Endothelial cell (in vitro differentiated cells): Measurements from ENCODE around the gene OR2AE1. TPM values are rescaled to one million over a fixed set of nuclear protein-coding genes. Genes with fewer than 3 reads are reported as not detected.
"Not testable (repeated sequence)": the region's sequence is repeated elsewhere in the genome, so short reads cannot be mapped to it uniquely, and the experiment has no call there.

ENCODE experiments used
- DNase-seq: peaks from one replicate; pipeline ENCODE4 v3.0.0; 2021; ENCODE audit warnings: low spot score
- H3K27ac Mint-ChIP-seq: one replicate; pipeline ENCODE4 v1.8.0; 2021; ENCODE audit warnings: mixed read lengths, inconsistent platforms; ENCODE audit not compliant: unreplicated experiment
- H3K27me3 Mint-ChIP-seq: one replicate; pipeline ENCODE4 v1.8.0; 2021; ENCODE audit warnings: mild to moderate bottlenecking, moderate library complexity, mixed read lengths, inconsistent platforms; ENCODE audit not compliant: unreplicated experiment
- H3K36me3 Mint-ChIP-seq: one replicate; pipeline ENCODE4 v1.8.0; 2021; ENCODE audit warnings: mild to moderate bottlenecking, low read depth, mixed read lengths, inconsistent platforms; ENCODE audit not compliant: unreplicated experiment
- H3K4me1 Mint-ChIP-seq: one replicate; pipeline ENCODE4 v1.8.0; 2021; ENCODE audit warnings: mild to moderate bottlenecking, mixed read lengths, inconsistent platforms; ENCODE audit not compliant: unreplicated experiment
- H3K4me3 Mint-ChIP-seq: one replicate; pipeline ENCODE4 v1.8.0; 2021; ENCODE audit warnings: mild to moderate bottlenecking, mixed read lengths, inconsistent platforms; ENCODE audit not compliant: unreplicated experiment
- H3K9me3 Mint-ChIP-seq: one replicate; pipeline ENCODE4 v1.8.0; 2021; ENCODE audit warnings: mixed read lengths, inconsistent platforms; ENCODE audit not compliant: unreplicated experiment
- total RNA-seq: library from RNA; stranded (reverse); fragmentation: NEBNext Ultra II Directional; extraction: Animal tissue kit (Norgen Biotek cat#: 25700); gene quantifications from one replicate; pipeline ENCODE4 v1.2.1, GENCODE V29; 2021; ENCODE audit not compliant: unreplicated experiment
- TF ChIP-seq, protein P1 (sequence below): fragments of 200-600 bp; sonication (generic); IDR thresholded peaks from one replicate; pipeline ENCODE4 v1.5.0; 2021; ENCODE audit warnings: antibody characterized with exemption; ENCODE audit not compliant: unreplicated experiment

Gene OR2AE1
- total RNA-seq, 1 donor from 2014 or later = not detected

DNA sequence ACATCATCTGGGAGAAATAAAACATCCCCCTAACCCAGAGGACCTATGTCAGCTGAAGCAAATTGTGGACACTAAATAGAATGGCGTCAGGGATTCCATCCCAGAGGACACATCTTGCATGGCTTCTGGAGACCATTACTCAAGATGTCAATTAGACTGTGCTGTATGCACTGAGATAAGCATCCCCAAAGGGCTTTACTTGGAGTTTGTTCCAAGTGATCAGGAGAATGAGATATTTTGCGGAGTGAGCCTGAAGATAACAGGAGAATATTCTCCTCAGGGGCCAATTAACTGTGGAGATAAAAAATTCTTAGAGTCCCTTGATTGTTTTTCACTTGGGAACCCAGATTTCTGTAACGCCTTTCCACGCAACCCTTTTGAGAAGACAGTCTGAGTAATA, 4.5 kb upstream of the OR2AE1 start:
- no peak for DNase-seq
- H3K9me3 Mint-ChIP-seq = no peaks in the 10 kb centered on the region
- TF ChIP-seq, protein P1, sequence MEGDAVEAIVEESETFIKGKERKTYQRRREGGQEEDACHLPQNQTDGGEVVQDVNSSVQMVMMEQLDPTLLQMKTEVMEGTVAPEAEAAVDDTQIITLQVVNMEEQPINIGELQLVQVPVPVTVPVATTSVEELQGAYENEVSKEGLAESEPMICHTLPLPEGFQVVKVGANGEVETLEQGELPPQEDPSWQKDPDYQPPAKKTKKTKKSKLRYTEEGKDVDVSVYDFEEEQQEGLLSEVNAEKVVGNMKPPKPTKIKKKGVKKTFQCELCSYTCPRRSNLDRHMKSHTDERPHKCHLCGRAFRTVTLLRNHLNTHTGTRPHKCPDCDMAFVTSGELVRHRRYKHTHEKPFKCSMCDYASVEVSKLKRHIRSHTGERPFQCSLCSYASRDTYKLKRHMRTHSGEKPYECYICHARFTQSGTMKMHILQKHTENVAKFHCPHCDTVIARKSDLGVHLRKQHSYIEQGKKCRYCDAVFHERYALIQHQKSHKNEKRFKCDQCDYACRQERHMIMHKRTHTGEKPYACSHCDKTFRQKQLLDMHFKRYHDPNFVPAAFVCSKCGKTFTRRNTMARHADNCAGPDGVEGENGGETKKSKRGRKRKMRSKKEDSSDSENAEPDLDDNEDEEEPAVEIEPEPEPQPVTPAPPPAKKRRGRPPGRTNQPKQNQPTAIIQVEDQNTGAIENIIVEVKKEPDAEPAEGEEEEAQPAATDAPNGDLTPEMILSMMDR = no peak
- no peak overlapping the region for H3K4me3 Mint-ChIP-seq
- H3K36me3 Mint-ChIP-seq = peaks cover 5% of the 10 kb centered on the region
- H3K27ac Mint-ChIP-seq = no peak overlapping the region
- H3K4me1 Mint-ChIP-seq = no peaks in the 10 kb centered on the region
- no peaks in the 10 kb centered on the region for H3K27me3 Mint-ChIP-seq

DNA sequence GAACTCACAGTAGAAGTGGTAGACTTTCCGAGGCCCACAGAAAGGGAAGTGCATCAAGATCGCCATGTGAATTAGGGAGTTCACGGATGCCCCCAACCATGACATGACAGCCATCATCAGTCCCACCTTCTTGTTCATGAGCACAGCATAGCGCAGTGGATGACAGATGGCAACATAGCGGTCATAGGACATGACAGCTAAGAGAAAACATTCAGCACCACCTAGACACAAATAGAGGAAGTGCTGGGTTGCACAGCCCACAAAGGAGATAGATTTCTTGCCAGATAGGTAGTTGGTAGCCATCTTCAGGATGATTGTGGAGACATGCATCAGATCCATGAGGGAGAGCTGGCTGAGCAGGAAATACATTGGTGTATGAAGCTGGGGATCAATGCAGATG, 342 bp downstream of the OR2AE1 start:
- DNase-seq = no peak
- Mint-ChIP-seq H3K9me3 (no peaks in the 10 kb centered on the region), H3K36me3 (no peaks in the 10 kb centered on the region), H3K4me1 (no peaks in the 10 kb centered on the region), H3K4me3 (no peak overlapping the region), H3K27ac (no peak overlapping the region), H3K27me3 (no peaks in the 10 kb centered on the region)
- TF ChIP-seq, protein P1 = no peak

DNA sequence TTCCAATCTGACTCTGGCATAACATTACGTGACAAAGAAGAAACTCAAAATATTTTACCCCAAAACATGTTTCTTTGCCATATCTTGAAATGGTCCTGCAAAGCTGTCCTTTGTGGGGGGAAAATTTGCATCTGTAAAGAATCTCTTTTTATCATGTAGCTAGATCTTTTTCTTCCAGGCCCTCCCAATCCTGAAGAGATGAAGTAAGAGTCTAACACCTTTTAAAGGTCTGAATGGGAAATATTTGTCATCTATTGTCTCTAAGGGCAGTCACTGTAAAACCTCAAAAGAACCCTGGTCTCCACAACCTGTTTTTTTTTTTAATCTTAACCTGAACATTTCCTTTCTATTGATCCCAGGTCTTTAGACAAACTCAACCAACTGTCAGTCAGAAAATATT, 8.6 kb downstream of the OR2AE1 start:
- no peak for DNase-seq
- Mint-ChIP-seq H3K36me3 (no peaks in the 10 kb centered on the region), H3K27ac (no peak overlapping the region), H3K27me3 (no peaks in the 10 kb centered on the region), H3K4me3 (no peak overlapping the region), H3K9me3 (no peaks in the 10 kb centered on the region), H3K4me1 (no peaks in the 10 kb centered on the region)
- TF ChIP-seq, protein P1 = no peak

DNA sequence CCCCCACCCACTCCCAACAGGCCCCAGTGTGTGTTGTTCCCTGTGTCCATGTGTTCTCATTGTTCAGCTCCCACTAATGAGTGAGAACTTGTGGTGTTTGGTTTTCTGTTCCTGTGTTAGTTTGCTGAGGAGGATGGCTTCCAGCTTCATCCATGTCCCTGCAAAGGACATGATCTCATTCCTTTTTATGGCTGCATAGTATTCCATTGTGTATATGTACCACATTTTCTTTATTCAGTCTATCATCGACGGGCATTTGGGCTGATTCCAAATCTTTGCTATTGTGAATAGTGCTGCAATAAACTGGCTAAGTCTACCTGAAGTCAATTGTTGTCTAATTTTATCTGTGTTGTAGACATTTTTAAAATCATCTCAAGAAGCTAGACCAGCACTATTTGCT, 9.4 kb downstream of the OR2AE1 start:
- H3K9me3 Mint-ChIP-seq, DNase-seq, H3K4me3 Mint-ChIP-seq, H3K27me3 Mint-ChIP-seq, H3K4me1 Mint-ChIP-seq, H3K27ac Mint-ChIP-seq, H3K36me3 Mint-ChIP-seq: not testable (repeated sequence)

DNA sequence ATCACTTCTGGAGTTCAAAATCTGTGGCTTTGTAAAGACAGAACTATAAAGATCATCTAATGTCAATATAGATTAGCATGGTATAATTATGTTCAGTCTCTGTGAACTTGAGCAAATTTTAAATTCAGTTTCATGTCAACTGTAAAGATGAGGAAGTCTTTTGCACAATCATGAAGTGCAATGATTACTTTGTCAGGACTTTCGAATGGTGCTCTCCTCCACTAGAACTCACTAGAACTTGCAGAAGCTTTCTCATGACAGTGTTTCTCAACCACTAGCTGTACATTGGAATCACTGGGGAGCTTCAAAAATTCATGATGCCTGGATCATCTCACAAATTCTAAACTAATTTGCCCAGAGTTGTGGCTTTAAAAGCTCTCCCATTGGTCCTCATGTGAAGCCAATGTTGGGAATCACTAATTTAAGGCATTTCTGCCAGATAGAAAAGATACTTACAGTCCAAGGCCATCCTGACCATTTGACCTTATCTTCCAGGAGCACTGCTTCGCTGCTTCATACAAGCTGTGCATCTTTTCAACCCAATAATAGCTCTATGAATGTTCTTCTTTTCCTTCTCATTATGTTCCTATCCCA, 12.9 kb downstream of the OR2AE1 start:
- no peak overlapping the region for H3K27ac Mint-ChIP-seq
- no peak for DNase-seq
- H3K27me3 Mint-ChIP-seq = no peaks in the 10 kb centered on the region
- no peaks in the 10 kb centered on the region for H3K36me3 Mint-ChIP-seq
- peaks cover 9% of the 10 kb centered on the region for H3K4me1 Mint-ChIP-seq
- H3K9me3 Mint-ChIP-seq = no peaks in the 10 kb centered on the region
- H3K4me3 Mint-ChIP-seq = no peak overlapping the region
- TF ChIP-seq, protein P1 = no peak
